Astrocyte of the cerebellum (primary cell): ENCODE measurements around the gene LELP1.
"Not testable (repeated sequence)": the region's sequence is repeated elsewhere in the genome, so short reads cannot be mapped to it uniquely, and the experiment has no call there.

Experiments
- DNase-seq: peaks from one replicate; pipeline ENCODE4 v3.0.0-alpha.2; 2011; ENCODE audit warnings: low read depth
- H3K4me3 ChIP-seq: 2 replicates; pipeline ENCODE4 v1.5.1; 2011; ENCODE audit warnings: mild to moderate bottlenecking, low read depth, low read length, moderate library complexity
- CTCF ChIP-seq: IDR thresholded peaks from 2 replicates; pipeline ENCODE4 v1.5.1; 2012; ENCODE audit warnings: low read length, low read depth, moderate library complexity, mild to moderate bottlenecking; ENCODE audit errors: missing control alignments
- in situ Hi-C: cut with HindIII; loops from 2 replicates; pipeline ENCODE4 v1.10.0; 2017; ENCODE audit warnings: low sequenced_read_pairs

The LELP1 gene

GRCh38 chr1:153203130-153203529 lies at the start of gene LELP1:
LELP1 (plus strand) TSS chr1:153203430; CDS start chr1:153204708, 1,278 bp downstream.
- in situ Hi-C loops = no loop called here
- DNase-seq = no peak
- no peak within 1 kb of the TSS for H3K4me3 ChIP-seq
- no peak for TF ChIP-seq CTCF

- TF ChIP-seq CTCF = no peak
- DNase-seq = no peak
- in situ Hi-C loops = no loop called here
- H3K4me3 ChIP-seq = no peak overlapping the region
These were observed 47.7 kb upstream of the LELP1 start for GRCh38 chr1:153155541-153155940.

GRCh38 chr1:153168686-153169085 lies 34.5 kb upstream of the LELP1 start:
- no peak for DNase-seq
- TF ChIP-seq CTCF = no peak
- in situ Hi-C loops = no loop called here
- no peak overlapping the region for H3K4me3 ChIP-seq

- DNase-seq = no peak
- in situ Hi-C loops = no loop called here
- H3K4me3 ChIP-seq = no peak overlapping the region
- TF ChIP-seq CTCF = no peak
These were observed 28.6 kb upstream of the LELP1 start for GRCh38 chr1:153174624-153175023.

- no peak for DNase-seq
- in situ Hi-C loops = no loop called here
- no peak overlapping the region for H3K4me3 ChIP-seq
- TF ChIP-seq CTCF = no peak
These were observed 24.3 kb upstream of the LELP1 start for GRCh38 chr1:153178922-153179321.

GRCh38 chr1:153180556-153180955 lies 22.7 kb upstream of the LELP1 start:
- in situ Hi-C loops = no loop called here
- DNase-seq = no peak
- no peak overlapping the region for H3K4me3 ChIP-seq
- TF ChIP-seq CTCF = no peak

GRCh38 chr1:153188301-153188700 lies 14.9 kb upstream of the LELP1 start:
- in situ Hi-C loops, DNase-seq, H3K4me3 ChIP-seq: not testable (repeated sequence)
